SU-DHL-6 (cell line): ENCODE data around the gene NDUFA9.

Experiments
- H2AFZ ChIP-seq: fragments of 200-600 bp; sonication (generic); 2 replicates; pipeline ENCODE4 v1.6.1; 2014; ENCODE audit warnings: low read depth, mild to moderate bottlenecking, moderate library complexity, mixed read lengths, antibody characterized with exemption, low read length; ENCODE audit not compliant: severe bottlenecking
- H3F3A ChIP-seq: fragments of 200-600 bp; shearing (Covaris generic); 2 replicates; pipeline ENCODE4 v1.6.0; 2016; ENCODE audit warnings: antibody characterized with exemption, mild to moderate bottlenecking; ENCODE audit not compliant: insufficient read depth
- H3K27ac ChIP-seq: fragments of 200-600 bp; sonication (generic); 2 replicates; pipeline ENCODE4 v1.5.1; 2016; ENCODE audit warnings: low read depth, mild to moderate bottlenecking, low read length, moderate library complexity, mixed read lengths
- H3K27me3 ChIP-seq: fragments of 200-600 bp; sonication (generic), shearing (Covaris generic); 2 replicates; pipeline ENCODE4 v1.6.0; 2014; ENCODE audit warnings: mild to moderate bottlenecking, low read length
- H3K36me3 ChIP-seq: fragments of 200-600 bp; sonication (generic); 2 replicates; pipeline ENCODE4 v1.6.1; 2014; ENCODE audit warnings: mild to moderate bottlenecking, low read length, mixed read lengths
- H3K4me2 ChIP-seq: fragments of 300-600, 200-600 bp; shearing (Covaris generic), sonication (generic); 2 replicates; pipeline ENCODE4 v1.6.0; 2014; ENCODE audit warnings: low read length, low read depth, mild to moderate bottlenecking; ENCODE audit not compliant: poor library complexity, severe bottlenecking
- H3K4me3 ChIP-seq: fragments of 200-600 bp; sonication (generic); 2 replicates; pipeline ENCODE4 v1.5.1; 2014; ENCODE audit warnings: antibody characterized with exemption, low read length, mild to moderate bottlenecking, mixed read lengths; ENCODE audit not compliant: insufficient read depth, poor library complexity, severe bottlenecking
- H3K79me2 ChIP-seq: fragments of 200-600 bp; sonication (generic); 2 replicates; pipeline ENCODE4 v1.6.1; 2014; ENCODE audit warnings: mild to moderate bottlenecking, low read length, moderate library complexity; ENCODE audit not compliant: insufficient read depth
- H3K9ac ChIP-seq: fragments of 200-600 bp; sonication (generic); 2 replicates; pipeline ENCODE4 v1.7.0; 2014; ENCODE audit warnings: mild to moderate bottlenecking, low read length
- H3K9me2 ChIP-seq: fragments of 200-600 bp; sonication (generic); replicated peaks from 2 replicates; pipeline ENCODE4 v1.6.1; 2014; ENCODE audit warnings: low read length; ENCODE audit not compliant: insufficient read depth
- H3K9me3 ChIP-seq: fragments of 200-600 bp; sonication (generic); 2 replicates; pipeline ENCODE4 v1.6.1; 2014; ENCODE audit warnings: low read length, mixed read lengths; ENCODE audit not compliant: insufficient read depth
- H4K20me1 ChIP-seq: fragments of 200-600 bp; sonication (generic); 2 replicates; pipeline ENCODE4 v1.6.1; 2014; ENCODE audit warnings: low read depth, mild to moderate bottlenecking, antibody characterized with exemption, low read length, moderate library complexity, mixed read lengths
- EZH2phosphoT487 ChIP-seq: fragments of 200-600 bp; sonication (generic), shearing (Covaris generic); conservative IDR thresholded peaks from 2 replicates; pipeline ENCODE4 v1.6.1; 2018; ENCODE audit warnings: mild to moderate bottlenecking, antibody characterized with exemption, low read length, moderate library complexity, mixed read lengths
- TF ChIP-seq, protein P1 (sequence below): fragments of 200-600 bp; sonication (generic); IDR thresholded peaks from one replicate; pipeline ENCODE4 v1.5.1; 2017; ENCODE audit warnings: antibody characterized with exemption, mild to moderate bottlenecking, low read length, moderate library complexity; ENCODE audit not compliant: insufficient read depth, poor library complexity, severe bottlenecking

NDUFA9 gene

DNA sequence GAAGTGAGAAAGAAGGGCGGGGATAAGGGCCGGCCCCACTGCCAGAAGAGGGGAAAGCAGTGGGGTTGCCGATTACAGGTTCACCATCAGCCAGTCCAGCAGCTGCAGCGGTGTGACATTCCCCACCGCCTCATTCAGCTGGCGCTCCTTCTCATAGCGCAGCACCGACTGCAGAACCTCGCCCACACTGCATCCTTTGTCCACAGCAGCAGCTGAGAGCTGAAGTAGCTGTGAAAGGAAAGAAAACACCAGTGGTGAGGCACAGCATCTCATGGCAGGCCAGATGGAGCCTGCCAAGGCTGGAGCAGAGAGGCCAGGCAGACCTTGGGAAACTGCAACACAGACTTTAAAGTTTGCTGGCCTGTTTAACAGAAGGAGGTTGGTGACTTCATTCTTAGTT, 33.2 kb upstream of the NDUFA9 start:
- Histone ChIP-seq H3K27ac (no peak overlapping the region), H3K9me3 (no peaks in the 10 kb centered on the region), H3K27me3 (no peaks in the 10 kb centered on the region), H2AFZ (no peak overlapping the region), H3F3A (no peaks in the 10 kb centered on the region), H3K79me2 (no peaks in the 10 kb centered on the region), H3K4me3 (no peak overlapping the region), H3K9me2 (no peaks in the 10 kb centered on the region), H4K20me1 (no peaks in the 10 kb centered on the region), H3K9ac (no peak overlapping the region), H3K4me2 (no peak overlapping the region), H3K36me3 (no peaks in the 10 kb centered on the region)
- TF ChIP-seq EZH2phosphoT487 = no peak
- TF ChIP-seq, protein P1, sequence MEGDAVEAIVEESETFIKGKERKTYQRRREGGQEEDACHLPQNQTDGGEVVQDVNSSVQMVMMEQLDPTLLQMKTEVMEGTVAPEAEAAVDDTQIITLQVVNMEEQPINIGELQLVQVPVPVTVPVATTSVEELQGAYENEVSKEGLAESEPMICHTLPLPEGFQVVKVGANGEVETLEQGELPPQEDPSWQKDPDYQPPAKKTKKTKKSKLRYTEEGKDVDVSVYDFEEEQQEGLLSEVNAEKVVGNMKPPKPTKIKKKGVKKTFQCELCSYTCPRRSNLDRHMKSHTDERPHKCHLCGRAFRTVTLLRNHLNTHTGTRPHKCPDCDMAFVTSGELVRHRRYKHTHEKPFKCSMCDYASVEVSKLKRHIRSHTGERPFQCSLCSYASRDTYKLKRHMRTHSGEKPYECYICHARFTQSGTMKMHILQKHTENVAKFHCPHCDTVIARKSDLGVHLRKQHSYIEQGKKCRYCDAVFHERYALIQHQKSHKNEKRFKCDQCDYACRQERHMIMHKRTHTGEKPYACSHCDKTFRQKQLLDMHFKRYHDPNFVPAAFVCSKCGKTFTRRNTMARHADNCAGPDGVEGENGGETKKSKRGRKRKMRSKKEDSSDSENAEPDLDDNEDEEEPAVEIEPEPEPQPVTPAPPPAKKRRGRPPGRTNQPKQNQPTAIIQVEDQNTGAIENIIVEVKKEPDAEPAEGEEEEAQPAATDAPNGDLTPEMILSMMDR = no peak

DNA sequence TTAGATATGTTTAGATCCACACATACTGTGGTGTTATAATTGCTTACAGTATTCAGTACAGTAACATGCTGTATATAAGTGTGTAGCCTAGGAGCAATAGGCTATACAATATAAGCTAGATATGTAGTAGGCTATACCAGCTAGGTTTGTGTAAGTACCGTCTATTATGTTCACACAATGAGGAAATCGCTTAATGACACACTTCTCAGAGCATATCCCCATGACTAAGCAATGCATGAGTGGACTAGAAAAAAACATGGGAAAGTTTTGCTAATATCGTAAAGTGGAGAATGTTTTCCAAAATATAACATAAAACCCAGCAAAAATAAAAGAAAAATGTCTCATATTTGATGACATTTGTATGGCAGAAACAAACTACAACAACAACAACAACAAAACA, 27.4 kb upstream of the NDUFA9 start:
- no peaks in the 10 kb centered on the region for H3K79me2 ChIP-seq
- H3K9me3 ChIP-seq = no peaks in the 10 kb centered on the region
- no peak overlapping the region for H3K9ac ChIP-seq
- H3K4me3 ChIP-seq = no peak overlapping the region
- H3K36me3 ChIP-seq = no peaks in the 10 kb centered on the region
- H4K20me1 ChIP-seq = no peaks in the 10 kb centered on the region
- no peak for TF ChIP-seq EZH2phosphoT487
- TF ChIP-seq, protein P1 = no peak
- H3F3A ChIP-seq = no peaks in the 10 kb centered on the region
- no peak overlapping the region for H2AFZ ChIP-seq
- no peak overlapping the region for H3K27ac ChIP-seq
- no peak overlapping the region for H3K4me2 ChIP-seq
- H3K27me3 ChIP-seq = no peaks in the 10 kb centered on the region
- no peaks in the 10 kb centered on the region for H3K9me2 ChIP-seq

DNA sequence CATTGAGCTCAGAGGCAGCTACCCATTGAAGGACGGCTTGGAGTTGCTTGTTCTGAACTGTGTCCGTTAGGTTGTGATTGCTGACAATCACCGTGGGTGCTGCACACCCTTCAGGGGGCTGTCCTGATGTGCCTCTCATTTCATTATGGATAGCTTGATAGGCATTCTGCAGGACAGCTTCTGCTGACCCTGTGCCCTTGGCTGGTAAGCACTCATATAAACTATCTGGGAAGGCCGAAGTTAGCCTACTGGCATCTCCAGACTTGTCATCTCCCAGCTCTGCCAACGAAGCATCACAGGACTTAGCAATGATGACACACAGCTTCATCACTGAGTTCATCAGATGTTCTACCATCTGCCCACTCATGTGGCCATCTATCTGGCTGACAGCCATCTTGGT, 22.4 kb upstream of the NDUFA9 start:
- no peaks in the 10 kb centered on the region for H3K79me2 ChIP-seq
- no peaks in the 10 kb centered on the region for H3K9me3 ChIP-seq
- TF ChIP-seq, protein P1 = no peak
- TF ChIP-seq EZH2phosphoT487 = no peak
- no peak overlapping the region for H2AFZ ChIP-seq
- no peaks in the 10 kb centered on the region for H3K9me2 ChIP-seq
- H3K4me3 ChIP-seq = no peak overlapping the region
- H3K9ac ChIP-seq = no peak overlapping the region
- H3K36me3 ChIP-seq = no peaks in the 10 kb centered on the region
- no peaks in the 10 kb centered on the region for H3K27me3 ChIP-seq
- no peaks in the 10 kb centered on the region for H3F3A ChIP-seq
- H3K4me2 ChIP-seq = no peak overlapping the region
- H4K20me1 ChIP-seq = no peaks in the 10 kb centered on the region
- no peak overlapping the region for H3K27ac ChIP-seq
